Glomerular endothelial cell (primary cell): ENCODE measurements around the gene MAPK11. TPM values are rescaled to one million over a fixed set of nuclear protein-coding genes. Genes with fewer than 3 reads are reported as not detected.

ENCODE experiments used
- DNase-seq: peaks from one replicate; pipeline ENCODE4 v3.0.0-alpha.2; 2011; ENCODE audit warnings: low read depth, low spot score; ENCODE audit errors: extremely low read depth
- total RNA-seq: library from RNA; depleted of rRNA; stranded (reverse); fragments of >200 nt; gene quantifications from 2 replicates; pipeline ENCODE4 v1.2.3, GENCODE V29; 2015

MAPK11 gene
- total RNA-seq, 1 donor from 2014 or later = 39.3 TPM

DNA sequence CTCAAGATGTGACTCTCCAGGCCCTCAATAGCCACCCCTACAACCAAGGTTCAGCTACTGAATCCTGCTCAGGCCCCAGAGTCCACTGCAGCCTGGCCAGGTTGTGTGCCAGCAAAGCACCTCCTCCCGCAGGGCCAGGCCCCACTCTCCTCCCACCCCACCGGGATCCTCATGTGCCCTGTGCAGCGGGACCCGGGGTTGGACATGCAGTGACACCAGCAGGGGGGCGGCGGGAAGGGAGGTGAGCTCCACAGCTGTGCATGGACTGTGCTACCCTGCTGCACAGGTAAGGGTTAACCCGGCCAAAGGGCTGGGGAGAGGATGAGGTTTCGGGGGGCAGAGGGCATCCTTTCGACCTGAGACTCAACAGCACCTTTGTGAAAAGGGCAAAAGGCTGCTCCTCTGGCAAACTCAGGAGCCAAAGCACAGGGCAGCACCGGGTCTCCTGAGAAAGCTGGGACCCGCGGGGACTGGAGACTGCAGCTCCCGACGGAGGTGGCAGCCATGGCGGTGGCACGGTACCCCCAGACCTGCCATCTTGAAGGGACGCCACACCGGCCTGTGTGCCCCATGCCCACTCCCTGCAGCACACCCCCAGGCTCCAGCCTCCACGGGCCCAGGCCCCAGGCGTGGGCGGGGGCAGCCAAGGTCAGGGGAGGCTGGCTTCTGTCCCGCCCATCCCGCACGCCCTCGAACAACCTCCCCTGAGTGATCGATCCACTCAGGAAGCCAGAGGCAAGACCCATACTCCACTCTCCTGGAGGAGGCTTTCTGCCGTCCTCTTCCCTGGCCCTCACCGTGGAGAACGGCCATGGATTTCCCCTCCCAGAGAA is 26.7 kb upstream of the MAPK11 start:
- DNase-seq = no peak

GRCh38 chr22:50294319-50294656 is 24.1 kb upstream of the MAPK11 start:
- DNase-seq = no peak

GRCh38 chr22:50293441-50294318 is 23.5 kb upstream of the MAPK11 start:
- DNase-seq = no peak

- no peak for DNase-seq
Observed at GRCh38 chr22:50292643-50293440, 22.7 kb upstream of the MAPK11 start.

GRCh38 chr22:50289942-50290630 is 19.9 kb upstream of the MAPK11 start:
- no peak for DNase-seq

DNA sequence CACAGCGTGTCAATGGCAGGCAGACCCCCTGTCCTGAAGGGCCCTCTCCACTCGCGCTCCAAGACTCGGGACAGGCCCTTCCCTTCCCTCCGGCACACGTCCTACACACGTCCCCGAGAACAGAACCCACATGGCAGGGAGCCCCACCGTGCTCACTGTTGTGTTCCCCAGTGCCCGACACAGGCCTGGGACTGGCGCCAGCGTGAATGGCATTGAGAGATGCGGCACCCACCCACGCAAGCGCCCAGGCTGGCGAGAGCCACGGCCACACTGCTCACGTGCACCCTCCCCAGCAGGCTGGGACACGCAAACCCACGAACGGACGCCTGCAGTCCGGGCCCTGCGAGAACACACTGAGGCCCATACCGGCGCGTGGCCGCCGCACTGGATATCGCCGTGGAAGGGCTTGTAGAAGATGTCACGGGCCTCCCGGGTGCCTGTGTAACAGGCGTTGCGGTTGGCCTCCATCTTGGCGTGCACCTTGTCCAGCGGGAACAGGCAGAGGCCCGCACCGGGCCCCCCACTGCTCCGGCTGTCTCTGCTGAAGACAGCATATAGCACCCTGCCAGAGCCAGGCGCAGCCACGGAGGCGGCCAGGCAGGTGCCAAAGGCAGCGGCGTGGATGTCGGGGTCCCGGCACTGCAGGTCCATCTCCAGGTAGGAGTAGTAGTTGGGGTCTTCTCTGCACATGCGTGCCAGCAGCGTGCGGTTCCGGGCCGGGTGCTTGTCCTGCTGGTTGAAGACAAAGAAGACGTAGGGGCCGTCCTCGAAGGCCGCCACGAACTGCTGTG is 19.2 kb upstream of the MAPK11 start:
- no peak for DNase-seq

DNA sequence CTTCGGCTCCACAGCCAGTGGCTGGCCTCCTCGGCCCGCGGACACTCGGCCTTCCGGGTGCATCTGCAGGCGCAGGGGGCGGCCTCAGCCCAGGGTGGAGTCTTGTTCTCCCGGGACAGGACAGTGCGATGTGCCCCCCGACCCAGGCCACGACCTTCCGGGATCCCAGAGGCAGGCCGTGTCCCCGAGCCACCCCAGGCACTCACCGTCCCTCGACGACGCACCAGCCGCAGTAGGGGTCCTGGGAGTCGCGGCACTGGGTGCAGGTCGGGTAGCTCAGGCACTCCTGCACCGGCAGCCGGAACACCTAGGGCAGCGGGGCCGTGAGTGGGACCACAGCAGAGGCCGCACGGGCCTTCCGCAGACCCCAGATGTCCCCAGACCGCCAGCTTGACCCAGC is 17.6 kb upstream of the MAPK11 start:
- DNase-seq = no peak

GRCh38 chr22:50286701-50287318 is 16.6 kb upstream of the MAPK11 start:
- DNase-seq = no peak

- no peak for DNase-seq
Observed at GRCh38 chr22:50286275-50286674, 16.1 kb upstream of the MAPK11 start.

- no peak for DNase-seq
Observed at GRCh38 chr22:50285568-50286229, 15.5 kb upstream of the MAPK11 start.

DNA sequence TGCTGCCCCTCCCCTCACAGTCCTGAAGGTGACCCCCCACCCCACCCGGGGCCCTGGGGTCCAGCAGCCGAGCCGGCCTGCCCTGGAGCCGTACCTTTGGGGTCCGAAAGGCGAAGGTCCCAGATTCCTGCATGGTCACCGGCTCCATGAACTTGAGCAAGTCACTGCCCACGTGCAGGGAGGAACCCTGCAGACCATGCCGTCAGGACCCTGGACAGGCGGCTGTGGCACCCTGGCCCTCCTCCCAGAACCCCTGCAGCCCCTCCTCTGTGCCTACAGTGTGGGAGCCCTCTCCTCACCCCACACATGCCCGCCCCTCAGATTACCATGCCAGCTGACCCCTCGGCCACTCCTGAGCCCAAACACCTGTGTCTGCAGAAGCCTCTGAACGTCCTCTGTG is 14.3 kb upstream of the MAPK11 start:
- no peak for DNase-seq

GRCh38 chr22:50283821-50284220 is 13.6 kb upstream of the MAPK11 start:
- no peak for DNase-seq

DNA sequence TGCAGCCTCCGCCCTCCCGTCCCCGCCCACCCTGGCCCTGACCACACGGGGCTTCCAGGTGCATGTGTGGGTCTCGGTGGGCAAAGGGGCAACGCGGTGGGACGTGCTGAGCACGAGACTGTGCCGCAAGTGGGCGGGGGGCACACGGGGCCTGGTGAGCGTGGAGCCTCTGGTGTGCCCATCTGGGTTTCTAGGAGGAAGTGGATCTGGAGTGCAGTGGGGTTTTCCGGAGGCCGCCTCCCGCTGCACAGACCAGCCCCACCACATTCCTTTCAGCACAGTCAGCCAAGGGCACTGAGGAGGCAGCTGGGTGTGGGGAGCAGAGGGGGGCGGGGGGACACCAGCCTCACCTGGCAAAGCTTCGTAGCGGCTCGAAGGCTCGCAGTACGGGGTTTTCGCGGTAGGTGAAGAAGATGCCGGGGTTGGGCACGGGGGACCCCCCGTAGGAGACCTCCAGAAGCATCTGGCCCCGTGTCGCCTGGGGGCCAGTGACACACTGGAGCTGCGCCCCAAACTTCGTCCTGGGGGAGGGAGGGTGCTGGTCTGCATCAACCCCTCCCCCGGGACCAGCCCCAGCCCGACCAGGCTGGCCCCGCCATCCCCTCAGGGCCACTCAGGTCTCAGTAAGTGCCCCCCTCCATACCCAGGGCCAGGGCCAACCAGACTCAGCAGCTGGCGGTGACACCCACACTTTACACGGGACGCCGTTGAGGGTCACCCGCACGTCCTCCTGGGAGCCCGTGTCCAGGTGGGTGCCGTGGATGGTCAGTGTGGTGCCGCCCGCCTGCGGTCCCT is 12.4 kb upstream of the MAPK11 start:
- no peak for DNase-seq

DNA sequence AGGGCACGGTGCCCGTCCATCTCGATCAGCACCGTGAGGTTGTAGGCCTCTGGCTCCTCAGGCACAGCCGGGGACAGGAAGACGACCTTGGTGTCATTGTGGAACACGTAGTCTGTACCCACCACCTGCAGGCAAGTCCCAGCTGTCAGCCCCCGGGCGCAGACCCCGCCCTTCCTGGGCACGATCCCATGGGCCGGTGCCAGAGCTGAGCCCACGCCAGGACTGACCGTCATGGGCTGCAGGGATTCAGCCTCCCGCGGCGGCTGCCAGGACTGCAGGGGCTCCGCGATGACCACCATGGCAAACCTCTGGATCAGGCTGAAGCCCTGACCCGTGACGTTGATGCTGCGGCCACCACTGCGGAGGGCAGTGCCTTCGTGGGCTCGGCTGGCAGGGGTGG is 11.8 kb upstream of the MAPK11 start:
- DNase-seq = no peak

GRCh38 chr22:50281384-50281760 is 11.2 kb upstream of the MAPK11 start:
- no peak for DNase-seq

- no peak for DNase-seq
Observed at GRCh38 chr22:50280708-50281383, 10.7 kb upstream of the MAPK11 start.

DNA sequence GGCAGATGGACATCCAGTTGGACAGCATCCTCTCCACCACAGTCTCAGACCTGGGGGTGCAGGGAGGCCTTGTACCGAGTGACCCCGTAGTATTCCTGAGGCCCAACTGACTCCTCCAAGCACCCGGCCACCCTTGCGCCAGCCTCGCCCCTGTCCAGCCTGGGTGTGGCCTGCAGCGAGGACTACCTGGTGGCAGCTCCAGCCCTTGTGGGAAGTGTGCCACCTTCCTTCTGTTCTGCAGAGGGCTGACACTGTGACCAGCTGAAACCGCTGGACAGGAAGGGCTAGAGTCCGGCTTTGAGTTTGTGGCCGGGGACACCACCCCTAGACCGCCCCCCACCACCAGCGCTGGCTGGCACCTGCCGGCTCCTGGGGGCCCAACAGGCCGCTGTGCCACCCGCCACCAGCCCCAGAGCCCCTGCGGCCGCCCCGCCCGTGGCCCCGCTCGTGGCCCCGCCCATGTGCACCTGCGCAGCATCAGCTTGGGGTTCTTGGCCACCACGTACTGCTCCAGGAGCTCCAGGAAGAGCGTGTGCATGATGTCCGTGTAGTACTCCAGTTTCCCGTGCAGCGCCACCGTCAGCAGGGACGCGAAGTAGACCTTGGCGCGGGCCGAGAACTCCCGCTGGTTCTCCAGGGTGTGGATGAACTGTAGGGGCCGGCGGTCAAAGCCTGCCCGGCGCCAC is 10.0 kb upstream of the MAPK11 start:
- no peak for DNase-seq
